HCT116 (cell line): Measurements from ENCODE around the gene NCAPG2. TPM values are rescaled to one million over a fixed set of nuclear protein-coding genes. Genes with fewer than 3 reads are reported as not detected.

ENCODE experiments used
- ATAC-seq: fragments of 200-7000 bp; cut with Tn5 transposase; 2 replicates; pipeline ENCODE4 v1.9.1; 2020; ENCODE audit warnings: mild to moderate bottlenecking, moderate library complexity
- BruUV-seq: library from RNA; stranded (reverse); fragments of 400-500 nt; replicated peaks from 2 replicates; lab custom pipeline; 2021; lab: Mats Ljungman, UMichigan
- CTCF ChIA-PET: fragments of 300-600 bp; sonication (Branson Sonifier 250); formaldehyde crosslinking; loops from one replicate; lab custom pipeline; 2021; ENCODE audit warnings: antibody characterized with exemption; lab: Charles Lee
- POLR2A ChIA-PET: fragments of 300-600, 350-600 bp; sonication (Branson Sonifier 250); formaldehyde crosslinking; loops from one replicate; lab custom pipeline; 2021; ENCODE audit warnings: antibody characterized with exemption; lab: Charles Lee
- RAD21 ChIA-PET, 2 experiments: fragments of 300-600 bp; sonication (Branson Sonifier 250); formaldehyde crosslinking; loops; one replicate each; lab custom pipeline; 2023; ENCODE audit warnings: low total read pairs in 2 of 2; ENCODE audit not compliant: uncharacterized antibody in 2 of 2, unreplicated experiment in 2 of 2, low non-redundant PET in 1 of 2; lab: Charles Lee
- DNase-seq: peaks from one replicate; pipeline ENCODE4 v3.0.0-alpha.2; 2010; ENCODE audit warnings: low read depth, low spot score
- H2AFZ ChIP-seq: fragments of 200-600 bp; shearing (Covaris generic), sonication (generic); 2 replicates; pipeline ENCODE4 v1.6.1; 2017; ENCODE audit warnings: low read depth, mixed run types, mixed read lengths, antibody characterized with exemption, low read length; ENCODE audit not compliant: poor library complexity, severe bottlenecking
- H3K27ac ChIP-seq: 2 replicates; pipeline ENCODE4 v1.5.1; 2012; ENCODE audit warnings: low read depth, low read length
- H3K27me3 ChIP-seq: fragments of 200-600 bp; sonication (generic); 2 replicates; pipeline ENCODE4 v1.6.1; 2016; ENCODE audit warnings: mixed run types, low read length, mixed read lengths; ENCODE audit not compliant: insufficient read depth
- H3K36me3 ChIP-seq, 2 experiments: fragments of 200-500 bp in 1 of 2; fragments of 200-600 bp in 1 of 2; sonication (Bioruptor generic) in 1 of 2; sonication (generic) in 1 of 2; 2 replicates each; pipeline versions ENCODE4 v1.5.1 to v1.6.1; 2014 to 2016; ENCODE audit warnings: low read length in 2 of 2, inconsistent platforms in 1 of 2, mixed read lengths in 1 of 2, mixed run types in 1 of 2; ENCODE audit not compliant: insufficient read depth in 2 of 2, control insufficient read depth in 1 of 2
- H3K4me1 ChIP-seq, 2 experiments: fragments of 200-600 bp in 1 of 2; sonication (generic) in 1 of 2; 2 replicates each; pipeline versions ENCODE4 v1.5.1 to v1.6.1; 2012 to 2017; ENCODE audit warnings: low read length in 2 of 2, inconsistent platforms in 1 of 2, mild to moderate bottlenecking in 1 of 2, mixed read lengths in 1 of 2, mixed run types in 1 of 2, moderate library complexity in 1 of 2; ENCODE audit not compliant: insufficient read depth in 2 of 2, control insufficient read depth in 1 of 2
- H3K4me2 ChIP-seq: fragments of 200-600 bp; sonication (generic); 2 replicates; pipeline ENCODE4 v1.6.1; 2017; ENCODE audit warnings: mixed run types, low read length, mixed read lengths
- H3K4me3 ChIP-seq, 2 experiments: fragments of 200-600 bp in 1 of 2; sonication (generic) in 1 of 2; replicated peaks in 1 of 2; 2 replicates each; pipeline ENCODE4 v1.5.1; 2011 to 2016; ENCODE audit warnings: low read length in 2 of 2, control low read depth in 1 of 2, low read depth in 1 of 2, mild to moderate bottlenecking in 1 of 2, mixed read lengths in 1 of 2, mixed run types in 1 of 2
- H3K79me2 ChIP-seq: fragments of 200-600 bp; sonication (generic); 2 replicates; pipeline ENCODE4 v1.6.1; 2017; ENCODE audit warnings: mild to moderate bottlenecking, mixed run types, low read length, moderate library complexity, mixed read lengths; ENCODE audit not compliant: insufficient read depth
- H3K9ac ChIP-seq: fragments of 200-600 bp; sonication (generic); 2 replicates; pipeline ENCODE4 v1.6.1; 2016; ENCODE audit warnings: low read length, mixed read lengths
- H3K9me2 ChIP-seq: fragments of 200-600 bp; sonication (generic), shearing (Covaris generic); 2 replicates; pipeline ENCODE4 v1.6.1; 2017; ENCODE audit warnings: mixed run types, mild to moderate bottlenecking, moderate library complexity; ENCODE audit not compliant: insufficient read depth
- H3K9me3 ChIP-seq, 2 experiments: fragments of 200-500 bp in 1 of 2; fragments of 200-600 bp in 1 of 2; sonication (Bioruptor generic) in 1 of 2; sonication (generic) in 1 of 2; 2 replicates each; pipeline ENCODE4 v1.6.1; 2014 to 2017; ENCODE audit warnings: low read length in 2 of 2, mixed read lengths in 2 of 2, inconsistent platforms in 1 of 2, low read depth in 1 of 2, mild to moderate bottlenecking in 1 of 2, mixed run types in 1 of 2, moderate library complexity in 1 of 2; ENCODE audit not compliant: control insufficient read depth in 1 of 2, insufficient read depth in 1 of 2
- H4K20me1 ChIP-seq: fragments of 200-600 bp; sonication (generic), shearing (Covaris generic); 2 replicates; pipeline ENCODE4 v1.6.1; 2017; ENCODE audit warnings: mixed run types, mild to moderate bottlenecking, moderate library complexity; ENCODE audit not compliant: insufficient read depth
- EGR1 ChIP-seq: IDR thresholded peaks from 2 replicates; pipeline ENCODE4 v1.6.1; 2012; ENCODE audit warnings: low read depth
- ELF1 ChIP-seq: IDR thresholded peaks from 2 replicates; pipeline ENCODE4 v1.6.1; 2012; ENCODE audit warnings: low read depth, borderline replicate concordance
- JUND ChIP-seq: IDR thresholded peaks from 2 replicates; pipeline ENCODE4 v1.6.1; 2012
- POLR2AphosphoS5 ChIP-seq: IDR thresholded peaks from 2 replicates; pipeline ENCODE4 v1.6.1; 2011; ENCODE audit warnings: mild to moderate bottlenecking, low read depth, low read length, moderate library complexity
- ZFX ChIP-seq: fragments of 450-650 bp; IDR thresholded peaks from 2 replicates; pipeline ENCODE4 v1.6.1; 2017
- intact Hi-C: fragments of 100-400 bp; cut with micrococcal nuclease; formaldehyde crosslinking; loops from 2 replicates; pipeline ENCODE4 v1.10.0; 2022
- total RNA-seq: library from RNA; stranded (reverse); gene quantifications from one replicate; pipeline ENCODE4 v1.2.1, GENCODE V29; 2021; ENCODE audit not compliant: unreplicated experiment
- TF ChIP-seq, protein P1 (sequence below): IDR thresholded peaks from 2 replicates; pipeline ENCODE4 v1.6.1; 2011; ENCODE audit warnings: mild to moderate bottlenecking, low read length, moderate library complexity; ENCODE audit not compliant: insufficient replicate concordance; ENCODE audit errors: extremely low read depth
- TF ChIP-seq, protein P2 (sequence below), 3 experiments: fragments of 200-600 bp in 1 of 3; sonication (generic) in 1 of 3; IDR thresholded peaks in 2 of 3; conservative IDR thresholded peaks in 1 of 3; 2 replicates each; pipeline ENCODE4 v1.5.1; 2012 to 2017; ENCODE audit warnings: low read depth in 2 of 3, low read length in 2 of 3, antibody characterized with exemption in 1 of 3, borderline replicate concordance in 1 of 3, control low read depth in 1 of 3, mild to moderate bottlenecking in 1 of 3, mixed read lengths in 1 of 3, mixed run types in 1 of 3, moderate library complexity in 1 of 3; ENCODE audit not compliant: insufficient read depth in 1 of 3

NCAPG2 gene
- total RNA-seq, 1 experiment from 2014 or later: 73.1 TPM

DNA sequence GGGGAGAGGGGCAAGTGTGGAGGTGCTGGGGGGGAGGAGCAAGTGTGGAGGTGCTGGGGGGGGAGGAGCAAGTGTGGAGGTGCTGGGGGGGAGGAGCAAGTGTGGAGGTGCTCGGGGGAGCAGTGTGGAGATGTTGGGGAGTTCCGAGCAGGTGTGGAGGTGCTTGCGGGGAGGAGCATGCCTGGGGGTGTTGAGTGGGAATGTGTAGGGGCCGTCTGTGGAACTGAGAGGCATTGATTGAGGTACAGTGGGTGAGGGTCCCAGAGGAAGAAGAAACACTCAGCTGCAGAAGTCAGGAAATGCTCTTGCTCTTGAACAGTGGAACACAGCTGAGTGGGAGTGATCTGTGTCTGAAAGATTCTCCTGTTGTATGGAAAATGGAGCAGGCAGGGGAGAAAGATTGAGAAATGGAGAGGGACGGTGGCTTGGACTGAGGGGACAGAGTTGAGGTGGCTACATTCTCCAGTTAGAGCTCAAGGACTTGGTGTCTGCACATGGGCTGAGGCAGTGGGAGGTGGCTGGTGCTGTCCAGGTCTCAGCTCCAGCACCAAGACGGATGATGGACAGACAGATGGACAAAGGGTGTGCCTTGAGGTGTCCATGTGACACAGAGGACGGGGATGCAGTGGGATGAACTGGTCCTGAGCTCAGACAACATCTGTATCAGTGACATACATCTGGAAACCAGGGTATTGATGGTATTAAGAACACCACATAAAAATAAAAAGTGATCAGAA is 25.2 kb upstream of the NCAPG2 start:
- ATAC-seq (peak; percentile 31; the same call in 1 of the 2 replicates), DNase-seq (no peak)
- Histone ChIP-seq H4K20me1 (no peaks in the 10 kb centered on the region), H3K9me3 (no peaks in the 10 kb centered on the region), H3K4me3 (no peak overlapping the region), H3K36me3 (peaks cover 0 to 3% of the 10 kb centered on the region in 2 experiments; a peak in 2 of 4 replicates), H3K9me2 (no peaks in the 10 kb centered on the region), H3K9ac (no peak overlapping the region), H3K27me3 (no peaks in the 10 kb centered on the region), H2AFZ (no peak overlapping the region), H3K4me2 (no peak overlapping the region), H3K4me1 (no peaks in the 10 kb centered on the region), H3K79me2 (no peaks in the 10 kb centered on the region), H3K27ac (no peak overlapping the region)
- TF ChIP-seq EGR1 (no peak), JUND (no peak), POLR2AphosphoS5 (0 out of 2 replicates have a peak, but pooled peaks have one; percentile 12), ZFX (no peak), ELF1 (no peak)
- TF ChIP-seq, protein P1, sequence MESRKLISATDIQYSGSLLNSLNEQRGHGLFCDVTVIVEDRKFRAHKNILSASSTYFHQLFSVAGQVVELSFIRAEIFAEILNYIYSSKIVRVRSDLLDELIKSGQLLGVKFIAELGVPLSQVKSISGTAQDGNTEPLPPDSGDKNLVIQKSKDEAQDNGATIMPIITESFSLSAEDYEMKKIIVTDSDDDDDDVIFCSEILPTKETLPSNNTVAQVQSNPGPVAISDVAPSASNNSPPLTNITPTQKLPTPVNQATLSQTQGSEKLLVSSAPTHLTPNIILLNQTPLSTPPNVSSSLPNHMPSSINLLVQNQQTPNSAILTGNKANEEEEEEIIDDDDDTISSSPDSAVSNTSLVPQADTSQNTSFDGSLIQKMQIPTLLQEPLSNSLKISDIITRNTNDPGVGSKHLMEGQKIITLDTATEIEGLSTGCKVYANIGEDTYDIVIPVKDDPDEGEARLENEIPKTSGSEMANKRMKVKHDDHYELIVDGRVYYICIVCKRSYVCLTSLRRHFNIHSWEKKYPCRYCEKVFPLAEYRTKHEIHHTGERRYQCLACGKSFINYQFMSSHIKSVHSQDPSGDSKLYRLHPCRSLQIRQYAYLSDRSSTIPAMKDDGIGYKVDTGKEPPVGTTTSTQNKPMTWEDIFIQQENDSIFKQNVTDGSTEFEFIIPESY: no peak
- TF ChIP-seq, protein P2, sequence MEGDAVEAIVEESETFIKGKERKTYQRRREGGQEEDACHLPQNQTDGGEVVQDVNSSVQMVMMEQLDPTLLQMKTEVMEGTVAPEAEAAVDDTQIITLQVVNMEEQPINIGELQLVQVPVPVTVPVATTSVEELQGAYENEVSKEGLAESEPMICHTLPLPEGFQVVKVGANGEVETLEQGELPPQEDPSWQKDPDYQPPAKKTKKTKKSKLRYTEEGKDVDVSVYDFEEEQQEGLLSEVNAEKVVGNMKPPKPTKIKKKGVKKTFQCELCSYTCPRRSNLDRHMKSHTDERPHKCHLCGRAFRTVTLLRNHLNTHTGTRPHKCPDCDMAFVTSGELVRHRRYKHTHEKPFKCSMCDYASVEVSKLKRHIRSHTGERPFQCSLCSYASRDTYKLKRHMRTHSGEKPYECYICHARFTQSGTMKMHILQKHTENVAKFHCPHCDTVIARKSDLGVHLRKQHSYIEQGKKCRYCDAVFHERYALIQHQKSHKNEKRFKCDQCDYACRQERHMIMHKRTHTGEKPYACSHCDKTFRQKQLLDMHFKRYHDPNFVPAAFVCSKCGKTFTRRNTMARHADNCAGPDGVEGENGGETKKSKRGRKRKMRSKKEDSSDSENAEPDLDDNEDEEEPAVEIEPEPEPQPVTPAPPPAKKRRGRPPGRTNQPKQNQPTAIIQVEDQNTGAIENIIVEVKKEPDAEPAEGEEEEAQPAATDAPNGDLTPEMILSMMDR (IDR thresholded peaks at IDR 0.05 in 2 of 3, conservative IDR thresholded peaks at IDR 0.05 in 1 of 3; ENCODE audit: borderline replicate concordance in 1 of 3, insufficient read depth in 1 of 3, low read depth in 2 of 3, low read length in 2 of 3): no peak
- ChIA-PET CTCF (no interaction called here), RAD21 (no interaction called here), POLR2A (no interaction called here)
- intact Hi-C loops: no loop called here
- BruUV-seq: no TSS peak
